Endodermal cell (in vitro differentiated cells): ENCODE measurements around the gene ROR1. TPM values are rescaled to one million over a fixed set of nuclear protein-coding genes. Genes with fewer than 3 reads are reported as not detected.

Experiments used
- DNase-seq: peaks from one replicate; pipeline ENCODE4 v3.0.0-alpha.2; 2017
- H3K27ac ChIP-seq: 2 replicates; pipeline ENCODE4 v1.5.1; 2013; ENCODE audit warnings: mild to moderate bottlenecking, low read depth, low read length, moderate library complexity
- H3K27me3 ChIP-seq: 2 replicates; pipeline ENCODE4 v1.6.1; 2013; ENCODE audit warnings: mild to moderate bottlenecking, low read length, moderate library complexity; ENCODE audit not compliant: insufficient read depth, control insufficient read depth, poor library complexity, severe bottlenecking
- H3K36me3 ChIP-seq: 2 replicates; pipeline ENCODE4 v1.7.0; 2013; ENCODE audit warnings: mild to moderate bottlenecking, low read length, moderate library complexity; ENCODE audit not compliant: control insufficient read depth, insufficient read depth
- H3K4me1 ChIP-seq: one replicate; pipeline ENCODE4 v1.7.0; 2013; ENCODE audit warnings: low read length; ENCODE audit not compliant: control insufficient read depth, insufficient read depth
- H3K4me3 ChIP-seq: 2 replicates; pipeline ENCODE4 v1.5.1; 2013; ENCODE audit warnings: mild to moderate bottlenecking, low read length, moderate library complexity
- H3K9ac ChIP-seq: 2 replicates; pipeline ENCODE4 v1.6.1; 2013; ENCODE audit warnings: mild to moderate bottlenecking, low read length, moderate library complexity; ENCODE audit not compliant: poor library complexity, severe bottlenecking; ENCODE audit errors: extremely low read depth
- H3K9me3 ChIP-seq: 2 replicates; pipeline ENCODE4 v1.6.1; 2013; ENCODE audit warnings: mild to moderate bottlenecking, low read length, moderate library complexity; ENCODE audit not compliant: control insufficient read depth
- H3K27ac Mint-ChIP-seq: 2 replicates; pipeline ENCODE4 v1.8.0; 2020; ENCODE audit warnings: mixed read lengths
- H3K27me3 Mint-ChIP-seq: 2 replicates; pipeline ENCODE4 v1.8.0; 2021; ENCODE audit warnings: mild to moderate bottlenecking, mixed read lengths; ENCODE audit not compliant: insufficient read depth
- H3K36me3 Mint-ChIP-seq: 2 replicates; pipeline ENCODE4 v1.8.0; 2020; ENCODE audit warnings: low read depth, mixed read lengths
- H3K4me1 Mint-ChIP-seq: 2 replicates; pipeline ENCODE4 v1.8.0; 2020; ENCODE audit warnings: mixed read lengths
- H3K4me3 Mint-ChIP-seq: 2 replicates; pipeline ENCODE4 v1.8.0; 2020; ENCODE audit warnings: mild to moderate bottlenecking, moderate library complexity, mixed read lengths
- H3K9me3 Mint-ChIP-seq: 2 replicates; pipeline ENCODE4 v1.8.0; 2020; ENCODE audit warnings: mild to moderate bottlenecking, mixed read lengths
- WGBS, 2 experiments: methylation state at CpG; one replicate each; pipeline versions ENCODE4 v1.1.5 to v1.1.7; 2013; ENCODE audit warnings: missing lambda C conversion rate in 2 of 2, mixed read lengths in 1 of 2; ENCODE audit not compliant: insufficient coverage in 1 of 2, insufficient read length in 1 of 2; 5-methylcytosine and 5-hydroxymethylcytosine counted together
- total RNA-seq, 2 donors: library from RNA; stranded (reverse); fragmentation: NEBNext Ultra II Directional in 1 of 2; extraction: Animal tissue kit (Norgen Biotek cat#: 25700) in 1 of 2; gene quantifications; 2 replicates in 1 of 2; 3 replicates in 1 of 2; pipeline ENCODE4 v1.2.1, GENCODE V29; 2021
- TF ChIP-seq, protein P1 (sequence below): fragments of 200-600 bp; sonication (generic); conservative IDR thresholded peaks from 2 replicates; pipeline ENCODE4 v1.5.0; 2021; ENCODE audit warnings: antibody characterized with exemption, mild to moderate bottlenecking

Gene ROR1
- total RNA-seq, 2 donors from 2014 or later, result 77.4 to 77.9 TPM

DNA sequence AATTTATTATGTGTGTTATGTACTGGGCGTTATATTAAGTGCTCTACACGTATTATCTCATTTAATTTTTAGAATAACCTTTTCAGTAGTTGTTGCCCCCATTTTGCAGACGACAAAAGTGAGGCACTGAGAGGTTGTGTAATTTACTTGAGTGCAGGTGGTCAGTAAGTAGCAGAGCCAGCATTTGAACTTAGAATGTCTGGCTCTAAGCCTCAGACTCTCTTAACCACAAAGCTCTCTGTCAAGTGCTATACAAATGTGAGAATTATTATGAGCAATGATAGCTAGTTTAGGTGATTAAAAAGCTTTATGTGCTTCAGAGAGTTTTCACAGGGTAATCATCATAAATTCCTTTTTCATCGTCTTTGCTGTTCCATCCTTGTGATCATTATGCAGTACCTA, 333.3 kb downstream of the ROR1 start:
- 70 to 73% methylated on average over 2 of the region's 4 CpGs for WGBS, 2 experiments
- Histone ChIP-seq H3K4me3 (no peak overlapping the region), H3K4me1 (no peaks in the 10 kb centered on the region), H3K27ac (no peak overlapping the region), H3K36me3 (no peaks in the 10 kb centered on the region), H3K9me3 (no peaks in the 10 kb centered on the region), H3K27me3 (no peaks in the 10 kb centered on the region), H3K9ac (no peak overlapping the region)
- DNase-seq, result no peak
- Mint-ChIP-seq H3K27me3 (no peaks in the 10 kb centered on the region), H3K4me3 (no peak overlapping the region), H3K4me1 (peaks cover 3% of the 10 kb centered on the region), H3K36me3 (no peaks in the 10 kb centered on the region), H3K27ac (no peak overlapping the region), H3K9me3 (no peaks in the 10 kb centered on the region)
- TF ChIP-seq, protein P1, sequence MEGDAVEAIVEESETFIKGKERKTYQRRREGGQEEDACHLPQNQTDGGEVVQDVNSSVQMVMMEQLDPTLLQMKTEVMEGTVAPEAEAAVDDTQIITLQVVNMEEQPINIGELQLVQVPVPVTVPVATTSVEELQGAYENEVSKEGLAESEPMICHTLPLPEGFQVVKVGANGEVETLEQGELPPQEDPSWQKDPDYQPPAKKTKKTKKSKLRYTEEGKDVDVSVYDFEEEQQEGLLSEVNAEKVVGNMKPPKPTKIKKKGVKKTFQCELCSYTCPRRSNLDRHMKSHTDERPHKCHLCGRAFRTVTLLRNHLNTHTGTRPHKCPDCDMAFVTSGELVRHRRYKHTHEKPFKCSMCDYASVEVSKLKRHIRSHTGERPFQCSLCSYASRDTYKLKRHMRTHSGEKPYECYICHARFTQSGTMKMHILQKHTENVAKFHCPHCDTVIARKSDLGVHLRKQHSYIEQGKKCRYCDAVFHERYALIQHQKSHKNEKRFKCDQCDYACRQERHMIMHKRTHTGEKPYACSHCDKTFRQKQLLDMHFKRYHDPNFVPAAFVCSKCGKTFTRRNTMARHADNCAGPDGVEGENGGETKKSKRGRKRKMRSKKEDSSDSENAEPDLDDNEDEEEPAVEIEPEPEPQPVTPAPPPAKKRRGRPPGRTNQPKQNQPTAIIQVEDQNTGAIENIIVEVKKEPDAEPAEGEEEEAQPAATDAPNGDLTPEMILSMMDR, result no peak

DNA sequence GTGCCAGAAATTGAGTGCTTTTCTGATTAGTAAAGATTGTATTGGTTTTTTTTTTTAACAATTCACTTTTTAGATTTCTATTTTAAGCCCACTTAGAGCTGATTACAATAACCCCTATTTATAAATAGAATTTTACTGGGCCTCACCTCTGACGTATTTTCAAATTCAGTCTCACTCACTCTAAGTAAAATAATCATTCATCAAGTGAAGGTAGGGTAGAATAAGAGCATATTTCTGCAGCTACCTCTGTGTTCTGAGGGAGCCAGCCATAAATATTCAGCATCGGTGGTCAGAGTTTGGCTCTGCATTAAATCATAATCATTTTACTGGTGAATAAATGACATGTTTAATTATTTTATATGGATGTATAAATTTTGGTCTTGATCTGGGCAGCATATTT, 333.8 kb downstream of the ROR1 start:
- Histone ChIP-seq H3K27me3 (no peaks in the 10 kb centered on the region), H3K4me1 (no peaks in the 10 kb centered on the region), H3K27ac (no peak overlapping the region), H3K36me3 (no peaks in the 10 kb centered on the region), H3K4me3 (no peak overlapping the region), H3K9ac (no peak overlapping the region), H3K9me3 (no peaks in the 10 kb centered on the region)
- H3K27me3 Mint-ChIP-seq, result no peaks in the 10 kb centered on the region
- H3K27ac Mint-ChIP-seq, result no peak overlapping the region
- H3K9me3 Mint-ChIP-seq, result no peaks in the 10 kb centered on the region
- no peak for DNase-seq
- no peak overlapping the region for H3K4me3 Mint-ChIP-seq
- peaks cover 3% of the 10 kb centered on the region for H3K4me1 Mint-ChIP-seq
- WGBS, 2 experiments, result 86% methylated on average over 2 of the region's 2 CpGs; no CpG with 5 or more reads in 1 of the 2 experiments
- TF ChIP-seq, protein P1, result no peak
- H3K36me3 Mint-ChIP-seq, result no peaks in the 10 kb centered on the region

DNA sequence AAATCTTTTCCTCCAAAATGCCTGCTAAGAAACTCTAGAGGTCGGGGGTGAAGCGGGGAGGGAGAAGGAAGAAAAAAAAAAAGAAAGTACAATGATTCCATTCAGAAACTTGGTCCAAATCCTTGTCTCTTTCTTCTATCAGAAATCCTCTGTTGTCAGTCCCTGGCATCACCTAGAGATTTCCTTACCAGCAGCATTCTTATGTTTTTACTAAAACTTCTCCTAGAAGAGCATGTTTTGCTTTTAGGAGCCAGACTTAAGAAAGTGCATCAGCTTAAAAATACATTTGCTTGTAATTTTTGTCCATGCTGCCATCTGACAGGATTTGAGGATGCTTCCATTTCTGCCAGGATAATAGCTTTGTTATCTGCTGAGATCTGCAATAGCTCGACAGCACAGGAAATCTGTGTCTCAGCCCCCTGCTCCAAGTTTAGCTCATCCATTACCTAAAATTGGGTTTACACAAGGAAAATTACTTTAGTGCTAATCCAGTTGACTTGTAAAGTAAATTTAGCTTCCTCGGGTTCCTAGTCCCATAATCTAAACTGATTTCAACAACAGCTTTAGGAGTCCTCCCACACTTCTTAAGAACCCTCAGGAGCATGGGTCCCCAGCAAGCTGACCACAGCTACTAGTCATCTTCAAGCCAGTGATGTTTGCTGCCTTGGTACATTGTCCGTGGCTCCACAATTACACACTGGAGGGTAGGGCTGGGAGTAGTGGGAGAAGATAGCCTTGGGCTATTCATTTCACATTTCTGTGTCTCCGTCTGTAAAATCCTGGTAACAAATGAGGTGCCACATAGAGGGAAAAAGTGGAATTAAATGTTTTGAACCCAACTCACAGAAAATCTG, 337.3 kb downstream of the ROR1 start:
- Mint-ChIP-seq H3K27ac (no peak overlapping the region), H3K36me3 (no peaks in the 10 kb centered on the region), H3K4me3 (no peak overlapping the region), H3K9me3 (no peaks in the 10 kb centered on the region), H3K27me3 (no peaks in the 10 kb centered on the region), H3K4me1 (peaks cover 11% of the 10 kb centered on the region)
- WGBS, 2 experiments, result 85 to 90% methylated on average over 2 to 6 of the region's 6 CpGs
- Histone ChIP-seq H3K36me3 (no peaks in the 10 kb centered on the region), H3K9ac (no peak overlapping the region), H3K27me3 (no peaks in the 10 kb centered on the region), H3K27ac (no peak overlapping the region), H3K4me1 (peaks cover 5% of the 10 kb centered on the region), H3K4me3 (no peak overlapping the region), H3K9me3 (no peaks in the 10 kb centered on the region)
- peak; percentile 28 for DNase-seq
- TF ChIP-seq, protein P1, result no peak
